Uterus (tissue), 4 donors: ENCODE measurements around the gene NKX2-2. TPM values are rescaled to one million over a fixed set of nuclear protein-coding genes. Genes with fewer than 3 reads are reported as not detected.

Source experiments
- DNase-seq, 2 donors: peaks; one replicate each; pipeline ENCODE4 v3.0.0-alpha.2; 2019 to 2020
- H3K27ac ChIP-seq, 2 donors: fragments of 200-600 bp; sonication (generic); 1 replicate in 1 of 2; 2 replicates in 1 of 2; pipeline ENCODE4 v1.5.1; 2016 to 2018
- H3K27me3 ChIP-seq, 2 donors: fragments of 200-600 bp; sonication (generic); one replicate each; pipeline ENCODE4 v1.5.1; 2018 to 2019; ENCODE audit warnings: control low read depth in 1 of 2
- H3K36me3 ChIP-seq, 2 donors: fragments of 200-600 bp; sonication (generic); one replicate each; pipeline ENCODE4 v1.5.1; 2019; ENCODE audit warnings: control low read depth in 1 of 2
- H3K4me1 ChIP-seq, 2 donors: fragments of 200-600 bp; sonication (generic); one replicate each; pipeline ENCODE4 v1.5.1; 2018 to 2019; ENCODE audit warnings: control low read depth in 1 of 2
- H3K4me3 ChIP-seq, 2 donors: fragments of 200-600 bp; sonication (generic); 1 replicate in 1 of 2; 2 replicates in 1 of 2; pipeline ENCODE4 v1.5.1; 2018 to 2019; ENCODE audit warnings: mild to moderate bottlenecking in 1 of 2
- H3K9me3 ChIP-seq, 2 donors: fragments of 200-600 bp; sonication (generic); one replicate each; pipeline ENCODE4 v1.5.1; 2019; ENCODE audit warnings: control low read depth in 1 of 2
- POLR2A ChIP-seq, 2 donors: fragments of 450-650 bp; IDR thresholded peaks; one replicate each; pipeline ENCODE4 v1.6.1; 2016; ENCODE audit warnings: antibody characterized with exemption in 2 of 2, mild to moderate bottlenecking in 1 of 2, moderate library complexity in 1 of 2
- intact Hi-C: fragments of 100-400 bp; cut with DNase I; formaldehyde crosslinking; loops from one replicate; pipeline ENCODE4 v1.15.1; 2023; ENCODE audit warnings: low total_unique reads
- total RNA-seq, 4 donors: library from RNA; depleted of rRNA in 3 of 4; stranded (reverse); fragments of >200 nt in 3 of 4; gene quantifications; one replicate each; pipeline versions ENCODE4 v1.1.0 to v1.2.4, GENCODE V29; 2014 to 2023
- TF ChIP-seq, protein P1 (sequence below), 4 experiments: fragments of 200-600 bp in 2 of 4; fragments of 450-650 bp in 2 of 4; sonication (generic) in 2 of 4; IDR thresholded peaks; one replicate each; pipeline ENCODE4 v1.5.1; 2016 to 2019; ENCODE audit warnings: antibody characterized with exemption in 4 of 4, mild to moderate bottlenecking in 2 of 4, moderate library complexity in 1 of 4
- donor health status: DM: yes; HTN: yes; CAD: no.

Gene NKX2-2
- total RNA-seq, 4 donors from 2014 or later, result not detected

DNA sequence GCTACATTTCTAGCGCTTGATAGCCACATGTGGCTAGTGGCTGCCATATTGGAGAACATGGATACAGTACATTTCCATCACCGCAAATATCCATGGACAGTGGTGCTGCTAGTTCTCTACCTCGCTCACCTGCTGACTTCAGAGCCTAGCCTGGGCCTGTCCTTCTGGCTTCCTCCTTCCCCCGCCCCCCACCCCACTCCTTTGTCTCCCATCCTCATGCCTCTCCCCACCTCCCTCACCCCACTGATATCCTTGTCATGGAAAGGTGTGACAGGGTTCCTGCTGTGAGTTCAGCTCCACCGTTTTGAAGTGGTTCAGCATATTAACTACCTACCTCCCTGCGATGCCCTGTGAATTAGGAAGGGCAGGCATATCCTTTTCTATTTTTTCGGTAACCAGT, 14.2 kb downstream of the NKX2-2 start:
- Histone ChIP-seq H3K4me3 (no peak overlapping the region), H3K27me3 (peaks cover 0 to 4% of the 10 kb centered on the region in 2 donors), H3K4me1 (no peaks in the 10 kb centered on the region), H3K9me3 (no peaks in the 10 kb centered on the region), H3K27ac (no peak overlapping the region), H3K36me3 (no peaks in the 10 kb centered on the region)
- no peak for DNase-seq
- intact Hi-C loops, result loop anchor here (10.0 kb wide), 1 partner anchor 635 kb away; no protein-coding TSS in a partner anchor
- TF ChIP-seq POLR2A (IDR thresholded peaks at IDR 0.05), result no peak
- TF ChIP-seq, protein P1, sequence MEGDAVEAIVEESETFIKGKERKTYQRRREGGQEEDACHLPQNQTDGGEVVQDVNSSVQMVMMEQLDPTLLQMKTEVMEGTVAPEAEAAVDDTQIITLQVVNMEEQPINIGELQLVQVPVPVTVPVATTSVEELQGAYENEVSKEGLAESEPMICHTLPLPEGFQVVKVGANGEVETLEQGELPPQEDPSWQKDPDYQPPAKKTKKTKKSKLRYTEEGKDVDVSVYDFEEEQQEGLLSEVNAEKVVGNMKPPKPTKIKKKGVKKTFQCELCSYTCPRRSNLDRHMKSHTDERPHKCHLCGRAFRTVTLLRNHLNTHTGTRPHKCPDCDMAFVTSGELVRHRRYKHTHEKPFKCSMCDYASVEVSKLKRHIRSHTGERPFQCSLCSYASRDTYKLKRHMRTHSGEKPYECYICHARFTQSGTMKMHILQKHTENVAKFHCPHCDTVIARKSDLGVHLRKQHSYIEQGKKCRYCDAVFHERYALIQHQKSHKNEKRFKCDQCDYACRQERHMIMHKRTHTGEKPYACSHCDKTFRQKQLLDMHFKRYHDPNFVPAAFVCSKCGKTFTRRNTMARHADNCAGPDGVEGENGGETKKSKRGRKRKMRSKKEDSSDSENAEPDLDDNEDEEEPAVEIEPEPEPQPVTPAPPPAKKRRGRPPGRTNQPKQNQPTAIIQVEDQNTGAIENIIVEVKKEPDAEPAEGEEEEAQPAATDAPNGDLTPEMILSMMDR (IDR thresholded peaks at IDR 0.05), result no peak

DNA sequence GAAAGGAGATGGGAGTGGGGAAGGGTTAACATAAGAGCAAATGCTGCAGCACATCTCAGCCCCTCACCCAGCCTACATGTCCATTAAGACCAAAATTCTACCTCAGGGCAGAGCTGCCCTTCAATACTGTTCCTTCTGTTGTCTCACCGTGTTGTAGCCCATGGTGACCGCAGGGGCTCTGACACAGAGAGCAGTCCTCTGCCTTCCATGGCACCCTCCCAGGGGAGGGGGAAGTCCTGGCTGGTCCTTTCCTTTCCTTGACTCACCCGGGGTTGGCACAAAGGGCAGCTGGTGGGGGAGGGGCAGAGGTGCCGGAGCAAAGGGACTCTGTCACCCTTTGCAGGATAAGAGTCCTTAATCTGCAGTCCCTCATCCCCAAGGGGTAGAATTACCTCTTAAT, 15.2 kb downstream of the NKX2-2 start:
- Histone ChIP-seq H3K27me3 (no peaks in the 10 kb centered on the region), H3K4me3 (no peak overlapping the region), H3K9me3 (no peaks in the 10 kb centered on the region), H3K27ac (no peak overlapping the region), H3K4me1 (no peaks in the 10 kb centered on the region), H3K36me3 (no peaks in the 10 kb centered on the region)
- DNase-seq, result no peak
- intact Hi-C loops, result no loop called here
- no peak for TF ChIP-seq POLR2A (IDR thresholded peaks at IDR 0.05)
- TF ChIP-seq, protein P1 (IDR thresholded peaks at IDR 0.05), result no peak

DNA sequence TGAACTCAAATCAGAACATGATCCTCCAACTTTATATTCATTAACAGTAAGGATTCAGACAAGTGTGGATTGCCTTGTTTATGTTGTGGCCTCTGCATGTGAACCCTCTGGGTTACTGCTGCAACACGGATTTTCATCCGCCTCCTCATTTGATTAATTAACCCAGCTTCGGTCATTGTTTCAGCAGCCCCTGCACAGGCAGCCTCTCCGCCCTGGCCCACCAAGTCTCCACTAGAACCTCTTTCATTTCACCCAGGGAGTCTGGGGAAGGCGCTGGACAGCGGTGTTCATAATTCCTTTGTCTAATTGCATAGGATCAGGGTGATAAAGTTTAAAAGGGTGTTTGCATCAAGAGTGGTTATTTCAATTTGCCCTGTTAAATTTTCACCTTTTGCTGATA, 15.7 kb downstream of the NKX2-2 start:
- Histone ChIP-seq H3K4me1 (no peaks in the 10 kb centered on the region), H3K27me3 (peaks cover 0 to under 1% of the 10 kb centered on the region in 2 donors), H3K4me3 (no peak overlapping the region), H3K27ac (no peak overlapping the region), H3K9me3 (no peaks in the 10 kb centered on the region), H3K36me3 (no peaks in the 10 kb centered on the region)
- intact Hi-C loops, result no loop called here
- TF ChIP-seq POLR2A (IDR thresholded peaks at IDR 0.05), result no peak
- TF ChIP-seq, protein P1 (IDR thresholded peaks at IDR 0.05), result no peak
- no peak for DNase-seq

DNA sequence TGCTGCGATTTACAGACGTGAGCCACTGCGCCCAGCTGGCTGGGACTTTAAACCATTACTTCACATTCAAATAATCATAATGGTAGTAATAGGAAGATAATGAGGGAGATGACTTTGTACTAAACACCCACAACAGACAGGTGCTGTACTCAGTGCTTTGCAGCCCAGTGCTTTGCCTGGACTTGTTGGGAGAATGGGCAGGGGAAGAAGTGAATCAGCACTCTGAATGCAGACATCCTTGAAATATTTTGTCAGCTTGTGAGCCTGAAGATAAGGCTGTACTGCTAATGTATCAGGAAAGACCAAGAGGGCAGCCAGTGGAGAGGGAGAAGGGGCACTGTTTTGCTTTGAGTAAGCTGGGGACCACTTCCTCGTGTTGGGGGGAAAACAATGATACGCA, 17.4 kb downstream of the NKX2-2 start:
- intact Hi-C loops, result no loop called here
- Histone ChIP-seq H3K4me3 (no peak overlapping the region), H3K27me3 (peaks cover 0 to 5% of the 10 kb centered on the region in 2 donors)

DNA sequence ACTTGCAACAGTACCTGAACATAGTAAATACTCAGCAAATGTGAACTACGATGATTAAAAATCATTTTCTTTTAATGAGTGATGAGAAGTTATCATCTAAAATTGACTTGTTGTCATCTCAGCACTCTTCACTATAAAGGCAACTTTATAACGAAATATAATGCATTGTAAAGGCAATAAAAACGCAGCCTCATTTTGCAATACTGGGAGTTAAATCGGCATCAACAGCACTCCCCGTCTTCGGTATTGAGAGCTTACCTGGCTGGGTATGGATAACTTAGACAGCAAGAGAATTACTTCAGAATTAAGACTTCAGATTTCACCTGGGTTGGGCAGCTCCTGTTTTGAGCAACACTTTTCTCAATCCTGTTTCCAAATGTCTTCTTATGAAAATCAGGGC, 20.8 kb downstream of the NKX2-2 start:
- TF ChIP-seq, protein P1 (IDR thresholded peaks at IDR 0.05), result no peak
- no peak for TF ChIP-seq POLR2A (IDR thresholded peaks at IDR 0.05)

More for the DNA sequence above, 17.4 kb downstream of the NKX2-2 start:
- Histone ChIP-seq H3K27ac (no peak overlapping the region), H3K4me1 (no peaks in the 10 kb centered on the region), H3K36me3 (no peaks in the 10 kb centered on the region), H3K9me3 (no peaks in the 10 kb centered on the region)
- TF ChIP-seq, protein P1 (IDR thresholded peaks at IDR 0.05), result no peak
- no peak for TF ChIP-seq POLR2A (IDR thresholded peaks at IDR 0.05)
- DNase-seq, result no peak

More for the DNA sequence above, 20.8 kb downstream of the NKX2-2 start:
- no peaks in the 10 kb centered on the region for H3K4me1 ChIP-seq
- DNase-seq, result no peak
- no peaks in the 10 kb centered on the region for H3K9me3 ChIP-seq
- H3K36me3 ChIP-seq, result no peaks in the 10 kb centered on the region
- intact Hi-C loops, result no loop called here
- H3K27ac ChIP-seq, result no peak overlapping the region
- no peak overlapping the region for H3K4me3 ChIP-seq
- H3K27me3 ChIP-seq, result peaks cover 0 to 5% of the 10 kb centered on the region in 2 donors
